ENCODE results near the gene PRRT3.
A peak's percentile ranks its signal among the peaks of the same experiment; 100 is the strongest.
"Not testable (repeated sequence)": the region's sequence is repeated elsewhere in the genome, so short reads cannot be mapped to it uniquely, and the experiment has no call there.

Gene PRRT3

GRCh38 chr3:9897408-9898372 is 54.5 kb downstream of the PRRT3 start:
- DNase-seq, result peak; percentile 20

- not testable (repeated sequence) for DNase-seq
These were observed 55.3 kb downstream of the PRRT3 start for GRCh38 chr3:9896755-9897407.

- not testable (repeated sequence) for DNase-seq
These were observed 56.5 kb downstream of the PRRT3 start for GRCh38 chr3:9895715-9896114.

Data from NCI-H1105 treated with DMSO at 0.1 percent for 48 hours (cell line).